ENCODE results near the gene TMEM151B. TPM values are rescaled to one million over a fixed set of nuclear protein-coding genes. Genes with fewer than 3 reads are reported as not detected.
"Not testable (repeated sequence)": the region's sequence is repeated elsewhere in the genome, so short reads cannot be mapped to it uniquely, and the experiment has no call there.

TMEM151B gene
- total RNA-seq, 1 donor from 2014 or later, result 0.10 TPM

DNA sequence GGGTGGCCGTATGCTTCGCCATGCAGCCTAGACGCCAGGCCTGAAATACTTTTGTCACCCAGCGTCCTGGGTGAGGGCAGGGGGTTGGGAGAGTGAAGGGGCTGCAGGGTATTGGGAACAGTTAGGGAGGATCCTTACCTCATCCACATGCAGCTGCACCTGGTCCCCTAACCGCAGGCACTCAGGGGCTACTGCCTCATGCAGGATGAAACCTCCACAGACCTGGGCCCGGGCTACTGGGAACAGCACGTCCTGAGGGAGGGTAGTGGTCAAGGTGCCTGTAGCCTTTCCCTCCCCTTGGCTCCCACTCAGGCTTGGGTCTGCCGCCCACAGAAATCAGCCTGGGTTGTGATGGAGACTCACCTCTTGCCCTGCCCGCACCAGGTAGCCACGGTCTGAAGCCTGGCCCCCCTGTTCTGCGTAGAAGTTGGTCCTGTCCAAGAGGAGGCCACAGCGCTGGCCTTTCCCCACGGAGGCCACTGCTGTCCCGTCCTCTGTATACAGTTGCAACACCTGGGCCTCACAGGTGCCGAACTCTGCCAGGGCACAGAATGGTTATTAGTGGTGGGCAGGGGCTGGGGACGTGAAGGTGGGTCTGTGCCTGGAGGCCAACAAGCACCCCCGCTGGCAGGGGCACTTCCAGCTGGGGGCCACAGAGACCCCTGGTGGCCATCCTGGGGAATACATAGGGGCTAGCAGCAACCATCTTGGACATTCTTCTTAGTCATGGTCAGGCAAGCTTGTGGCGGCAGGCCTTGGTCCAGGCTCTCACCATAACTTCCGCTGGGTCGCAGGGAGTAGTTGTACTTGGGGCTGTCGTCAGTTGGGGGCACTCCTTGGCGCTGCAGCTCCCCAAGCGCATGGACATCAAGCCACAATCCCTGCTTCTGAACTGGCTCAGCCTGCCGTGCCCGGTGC lies 34.3 kb downstream of the TMEM151B start:
- no peak for DNase-seq

DNA sequence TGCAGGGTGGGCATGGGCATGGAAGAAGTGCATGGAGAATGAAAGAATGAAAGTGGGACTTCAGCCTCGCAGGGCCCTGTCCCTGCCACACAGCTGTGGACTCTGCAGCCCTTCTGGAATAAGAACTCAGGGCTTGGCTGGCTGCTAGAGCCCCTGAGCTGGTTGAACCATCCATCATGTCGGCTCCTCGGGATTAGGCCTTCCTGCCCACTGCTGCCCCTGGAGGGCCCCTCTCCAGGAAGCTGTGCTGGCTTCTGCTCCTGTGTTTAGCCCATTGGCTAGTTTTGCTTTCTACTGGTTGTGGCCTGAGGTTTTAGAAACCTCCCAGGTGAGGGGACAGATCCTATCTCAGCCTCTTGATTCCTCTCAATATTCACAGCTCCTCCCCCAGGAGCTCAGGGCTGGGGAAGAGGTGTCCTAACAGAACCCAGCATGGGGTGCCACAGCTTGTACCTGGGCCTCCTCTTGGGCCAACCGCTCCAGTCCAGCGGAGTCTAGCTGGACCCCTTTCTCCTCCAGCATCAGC lies 35.0 kb downstream of the TMEM151B start:
- no peak for DNase-seq

DNA sequence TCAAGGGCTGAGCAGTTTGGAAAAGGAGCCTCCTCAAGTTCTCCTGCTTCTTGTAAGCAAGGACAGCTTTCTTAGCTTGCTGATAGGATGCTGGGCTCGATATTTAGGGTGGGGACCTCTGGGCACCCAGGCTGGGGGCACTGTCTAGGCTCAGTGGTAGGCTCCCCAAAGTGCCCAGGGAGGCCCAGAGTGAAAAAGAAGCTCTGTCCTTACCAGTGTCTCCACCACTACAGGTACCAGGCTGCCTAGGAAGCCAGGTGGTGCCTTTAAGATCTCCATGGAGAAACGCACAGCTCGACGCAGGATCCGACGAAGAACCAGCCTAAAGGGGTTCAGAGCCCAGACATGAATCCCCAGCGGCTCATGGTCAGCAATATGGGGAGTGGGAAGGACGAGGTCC lies 36.5 kb downstream of the TMEM151B start:
- no peak for DNase-seq

GRCh38 chr6:44307217-44307616 lies 37.0 kb downstream of the TMEM151B start:
- no peak for DNase-seq

- no peak for DNase-seq
Measured at GRCh38 chr6:44309092-44309491, 38.8 kb downstream of the TMEM151B start.

DNA sequence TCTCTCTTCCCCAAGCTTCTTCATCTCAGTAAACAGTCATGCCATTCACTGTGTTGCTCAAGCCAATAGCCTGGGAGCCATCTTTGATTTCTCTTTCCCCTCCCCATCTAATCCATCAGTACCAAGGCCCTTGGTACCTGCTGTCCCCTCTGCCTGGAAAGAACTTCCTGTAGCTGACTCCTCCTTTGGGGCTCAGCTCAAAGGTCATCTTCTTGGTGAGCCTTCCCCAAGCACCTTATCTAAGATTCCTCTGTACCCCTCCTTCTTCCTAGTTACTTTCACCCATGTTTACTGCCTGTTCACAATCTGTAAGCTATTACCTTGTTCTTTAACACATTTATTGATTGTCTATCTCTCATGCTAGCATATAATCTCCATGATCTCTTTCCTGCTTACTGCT lies 39.4 kb downstream of the TMEM151B start:
- DNase-seq, result no peak

DNA sequence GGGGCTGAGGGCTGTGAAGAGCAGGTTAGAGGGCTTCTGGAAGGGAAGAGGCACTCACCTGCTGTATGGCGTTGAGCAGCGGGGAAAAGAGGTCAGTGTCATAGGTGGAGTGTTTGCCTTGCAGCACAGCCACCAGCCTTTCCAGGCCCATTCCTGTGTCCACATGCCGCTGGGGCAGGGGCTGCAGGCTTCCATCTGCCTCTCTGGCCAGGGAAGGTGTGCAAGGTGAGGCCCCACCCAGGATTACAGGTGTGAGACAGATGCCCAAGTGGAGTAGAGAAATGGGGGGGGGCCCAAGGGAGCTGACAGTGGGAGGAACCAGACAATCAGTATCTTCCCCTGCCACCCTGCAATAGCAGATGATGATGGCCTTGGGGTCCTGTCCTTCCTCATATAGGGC lies 40.0 kb downstream of the TMEM151B start:
- DNase-seq, result no peak

- no peak for DNase-seq
Measured at GRCh38 chr6:44311304-44311703, 41.1 kb downstream of the TMEM151B start.

DNA sequence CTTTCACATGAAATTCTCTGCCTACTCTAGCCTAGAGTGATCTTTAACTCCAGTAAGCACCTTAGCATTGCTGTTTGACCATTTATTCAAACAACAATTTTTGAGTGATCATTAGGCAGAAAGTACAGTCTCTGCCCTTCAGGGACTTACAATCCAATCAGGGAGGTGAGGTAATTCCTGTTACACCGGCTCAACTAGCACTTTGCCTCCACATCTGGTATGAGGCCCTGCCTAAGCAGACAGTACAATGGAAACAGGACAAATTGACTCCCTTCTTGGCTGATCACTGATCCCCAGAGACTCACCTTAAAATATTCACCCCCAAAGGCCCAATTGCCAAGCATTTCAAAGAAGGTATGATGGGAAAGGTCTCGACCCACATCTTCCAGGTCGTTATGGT lies 41.5 kb downstream of the TMEM151B start:
- DNase-seq, result no peak

- peak; percentile 67 for DNase-seq
Measured at GRCh38 chr6:44312901-44313788, 42.9 kb downstream of the TMEM151B start, which contains the start of gene AARS2. Gene AARS2 (minus strand): TSS chr6:44313347. CDS start chr6:44313323, 24 bp downstream.

- not testable (repeated sequence) for DNase-seq
Measured at GRCh38 chr6:44314657-44315056, 44.4 kb downstream of the TMEM151B start.

- no peak for DNase-seq
Measured at GRCh38 chr6:44315516-44315915, 45.3 kb downstream of the TMEM151B start.

DNA sequence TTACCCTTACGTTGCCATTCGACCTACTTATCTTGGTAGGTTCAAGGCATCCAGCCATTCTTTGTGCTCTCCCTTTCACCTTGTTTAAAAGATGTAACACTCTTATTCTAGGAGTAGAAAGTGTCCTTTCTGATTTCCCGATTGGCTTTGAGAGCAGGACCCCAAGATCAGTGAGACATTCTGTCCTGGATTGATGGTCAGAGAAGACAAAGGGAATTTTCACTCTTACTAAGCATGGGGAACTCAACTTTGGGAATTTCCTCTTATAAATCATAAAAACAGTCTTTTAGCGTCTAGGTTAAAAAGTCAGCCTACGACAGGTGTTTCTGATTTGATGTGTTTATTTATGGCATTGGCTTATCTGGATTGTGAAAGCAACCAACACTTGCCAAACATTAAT lies 45.7 kb downstream of the TMEM151B start:
- no peak for DNase-seq

- no peak for DNase-seq
Measured at GRCh38 chr6:44316481-44316880, 46.2 kb downstream of the TMEM151B start.

- DNase-seq, result not testable (repeated sequence)
Measured at GRCh38 chr6:44317136-44317631, 46.9 kb downstream of the TMEM151B start.

DNA sequence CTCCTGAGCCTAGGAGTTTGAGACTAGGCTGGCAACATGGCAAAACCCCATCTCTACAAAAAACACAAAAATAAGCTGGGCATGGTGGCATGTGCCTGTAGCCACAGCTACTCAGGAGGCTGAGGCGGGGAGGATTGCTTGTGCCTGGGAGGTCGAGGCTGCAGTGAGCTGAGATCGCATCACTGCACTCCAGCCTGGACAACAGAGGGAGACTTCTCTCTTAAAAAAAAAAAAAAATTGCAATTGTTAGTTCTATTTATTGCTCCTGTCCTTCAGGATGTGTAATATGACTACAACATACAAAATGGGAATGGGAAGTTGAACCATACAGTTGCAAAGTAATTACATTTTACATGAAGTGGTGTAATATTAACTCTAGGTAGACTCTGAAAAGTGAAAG lies 51.0 kb downstream of the TMEM151B start:
- DNase-seq, result no peak

GRCh38 chr6:44327096-44327495 lies 56.8 kb downstream of the TMEM151B start:
- DNase-seq, result no peak

- DNase-seq, result no peak
Measured at GRCh38 chr6:44327760-44328159, 57.5 kb downstream of the TMEM151B start.

DNA sequence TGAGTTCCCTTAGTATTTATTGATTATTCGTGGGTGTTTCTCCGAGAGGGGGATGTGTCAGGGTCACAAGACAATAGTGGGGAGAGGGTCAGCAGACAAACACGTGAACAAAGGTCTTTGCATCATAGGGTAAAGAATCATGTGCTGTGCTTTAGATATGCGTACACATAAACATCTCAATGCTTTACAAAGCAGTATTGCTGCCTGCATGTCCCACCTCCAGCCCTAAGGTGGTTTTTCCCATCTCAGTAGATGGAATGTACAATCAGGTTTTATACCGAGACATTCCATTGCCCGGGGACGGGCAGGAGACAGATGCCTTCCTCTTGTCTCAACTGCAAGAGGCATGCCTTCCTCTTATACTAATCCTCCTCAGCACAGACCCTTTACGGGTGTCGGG lies 58.0 kb downstream of the TMEM151B start:
- not testable (repeated sequence) for DNase-seq

DNA sequence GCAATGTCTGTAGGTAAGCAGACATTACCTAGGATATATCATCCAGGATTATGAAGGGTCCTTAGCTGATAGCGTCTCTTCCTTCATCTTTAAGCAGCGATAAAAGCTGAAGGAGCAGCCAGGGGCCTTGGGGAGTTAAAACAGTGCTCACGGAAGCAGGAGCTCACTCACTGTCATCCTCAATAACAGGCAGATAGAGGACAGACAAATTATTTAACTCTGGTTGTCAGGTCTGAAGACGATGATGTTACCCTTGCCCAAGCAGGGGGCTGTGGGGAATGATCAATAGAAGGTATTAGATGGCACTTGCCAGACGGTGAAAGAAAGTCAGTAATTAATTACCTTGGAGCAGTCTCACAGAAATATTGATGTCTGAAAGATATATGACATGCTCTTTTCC lies 59.6 kb downstream of the TMEM151B start:
- DNase-seq, result no peak

DNA sequence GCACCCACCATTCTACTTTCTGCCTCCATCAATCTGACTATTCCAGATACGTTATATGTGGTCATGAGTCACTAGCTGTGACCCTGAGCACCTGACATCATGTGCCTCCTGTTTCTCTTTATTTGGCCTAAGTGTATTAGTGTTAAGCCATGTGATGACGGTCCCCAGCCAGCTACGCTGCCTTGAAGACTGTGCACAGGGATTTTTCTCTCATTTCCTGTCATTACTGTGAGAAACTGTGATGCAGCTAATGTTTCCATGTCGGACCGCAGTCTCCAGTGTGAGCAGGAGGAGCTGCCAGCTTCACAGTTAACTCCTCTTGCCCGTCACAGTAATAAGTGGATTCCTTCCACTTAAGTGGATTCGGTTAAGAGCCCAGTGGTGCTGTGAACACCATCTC lies 62.3 kb downstream of the TMEM151B start:
- DNase-seq, result peak; percentile 13

DNA sequence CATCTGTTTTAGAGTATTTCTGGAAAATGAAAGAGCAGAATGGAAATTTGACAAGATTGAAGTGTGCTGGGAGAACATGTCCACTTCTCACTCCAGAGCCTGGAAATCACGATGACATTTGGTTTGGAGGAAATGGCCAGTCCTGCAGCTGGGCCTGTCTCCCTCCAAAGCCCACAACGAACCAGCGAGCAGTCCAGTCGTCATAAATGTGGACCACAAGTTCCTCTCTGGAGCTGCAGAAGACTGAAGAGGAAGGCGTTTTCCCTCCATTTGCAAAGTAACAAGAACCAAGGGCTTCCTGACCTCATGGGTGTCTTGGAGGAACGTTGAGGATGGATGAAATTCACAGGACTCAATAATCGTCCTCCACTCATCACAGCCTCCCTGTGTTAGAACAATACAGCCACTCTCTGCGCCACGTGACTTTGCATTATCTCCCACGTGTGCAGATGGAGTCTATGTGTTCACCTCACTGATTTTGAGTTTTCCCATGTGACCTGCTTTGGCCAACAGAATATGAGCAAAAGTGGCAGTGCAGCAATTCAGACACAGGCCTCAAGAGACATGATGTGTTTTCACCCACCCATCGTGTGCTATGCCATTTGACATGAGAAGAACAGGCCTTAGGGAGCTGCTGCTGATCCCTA lies 63.1 kb downstream of the TMEM151B start:
- no peak for DNase-seq

Measured in skin of body (tissue), 2 donors.